SW480 (cell line): ENCODE results near the gene SNRNP35.
"Not testable (repeated sequence)": the region's sequence is repeated elsewhere in the genome, so short reads cannot be mapped to it uniquely, and the experiment has no call there.

Experiments
- DNase-seq: peaks from one replicate; pipeline ENCODE4 v3.0.0-alpha.2; 2016; ENCODE audit warnings: low spot score

SNRNP35 gene

DNA sequence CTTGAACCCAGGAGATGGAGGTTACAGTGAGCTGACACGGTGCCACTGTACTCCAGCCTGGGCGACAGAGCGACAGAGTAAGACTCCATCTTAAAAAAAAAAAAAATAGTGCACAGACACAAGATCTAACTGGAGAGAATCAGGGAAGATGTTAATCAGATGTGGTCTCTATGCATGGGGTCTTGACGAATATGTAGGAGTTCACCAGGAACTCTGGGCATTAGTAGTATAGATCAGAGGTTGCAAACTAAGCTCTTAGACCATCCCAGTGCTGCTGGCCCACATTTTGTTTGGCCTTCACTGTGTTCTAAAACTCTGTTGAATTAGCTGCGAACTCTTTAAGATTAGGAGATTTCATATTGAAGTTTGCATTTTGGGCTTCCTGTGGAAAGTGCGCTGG, 31.6 kb downstream of the SNRNP35 start:
- DNase-seq: no peak

DNA sequence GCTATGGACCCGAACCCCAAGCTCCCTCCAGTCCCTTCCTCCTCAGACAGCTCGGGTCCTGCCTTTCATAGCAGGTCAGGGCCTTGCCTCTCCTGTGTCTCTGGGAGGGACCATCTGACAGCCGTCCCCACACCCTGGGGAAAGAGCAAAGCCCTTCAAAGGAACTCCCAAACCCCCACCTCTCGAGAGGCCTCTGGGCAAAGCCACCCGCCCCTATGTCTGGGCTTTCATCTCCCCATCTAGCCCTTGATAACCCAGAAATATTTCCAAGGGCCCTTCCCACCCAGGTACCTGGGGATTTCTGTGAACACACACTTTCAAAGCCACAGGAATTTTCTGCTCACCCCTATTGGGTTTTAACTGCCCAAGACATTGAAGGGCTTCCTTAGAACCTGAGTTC, 32.1 kb downstream of the SNRNP35 start:
- no peak for DNase-seq

DNA sequence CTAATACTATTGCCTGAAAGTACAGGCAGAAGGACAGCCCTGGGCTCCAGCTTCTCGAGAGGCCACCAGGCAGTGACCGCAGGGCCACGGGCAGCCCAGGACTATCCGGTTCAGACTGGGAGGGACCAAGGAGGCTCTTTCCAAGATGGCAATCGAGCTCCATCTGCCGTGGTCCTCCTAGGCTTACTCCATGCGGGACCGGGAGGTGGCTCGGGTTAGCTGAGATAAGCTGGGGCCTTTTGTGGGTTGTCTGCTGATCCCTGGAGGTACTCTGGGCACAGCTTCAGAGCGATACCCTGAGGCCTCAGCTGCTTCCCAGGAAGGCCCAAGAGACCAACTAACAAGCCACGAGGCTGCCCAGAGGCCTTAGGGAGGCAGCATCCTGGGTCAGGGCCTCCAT, 33.1 kb downstream of the SNRNP35 start:
- DNase-seq: no peak

DNA sequence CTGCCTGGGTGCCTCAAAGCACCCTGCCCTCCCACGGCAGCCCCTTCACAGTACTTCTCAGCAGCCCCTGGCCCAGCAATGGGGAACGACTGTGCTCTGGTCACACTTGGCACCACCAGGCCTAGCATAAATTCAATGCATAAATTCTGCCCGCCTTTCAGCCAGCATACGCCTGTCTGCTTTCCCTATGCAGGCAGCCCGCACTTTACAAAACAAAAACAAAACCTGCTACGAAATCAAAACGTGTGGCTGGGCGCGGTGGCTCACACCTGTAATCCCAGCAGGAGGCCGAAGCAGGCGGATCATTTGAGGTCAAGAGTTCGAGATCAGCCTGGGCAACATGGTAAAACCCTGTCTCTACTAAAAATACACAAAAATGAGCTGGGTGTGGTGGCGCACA, 33.5 kb downstream of the SNRNP35 start:
- DNase-seq: no peak

DNA sequence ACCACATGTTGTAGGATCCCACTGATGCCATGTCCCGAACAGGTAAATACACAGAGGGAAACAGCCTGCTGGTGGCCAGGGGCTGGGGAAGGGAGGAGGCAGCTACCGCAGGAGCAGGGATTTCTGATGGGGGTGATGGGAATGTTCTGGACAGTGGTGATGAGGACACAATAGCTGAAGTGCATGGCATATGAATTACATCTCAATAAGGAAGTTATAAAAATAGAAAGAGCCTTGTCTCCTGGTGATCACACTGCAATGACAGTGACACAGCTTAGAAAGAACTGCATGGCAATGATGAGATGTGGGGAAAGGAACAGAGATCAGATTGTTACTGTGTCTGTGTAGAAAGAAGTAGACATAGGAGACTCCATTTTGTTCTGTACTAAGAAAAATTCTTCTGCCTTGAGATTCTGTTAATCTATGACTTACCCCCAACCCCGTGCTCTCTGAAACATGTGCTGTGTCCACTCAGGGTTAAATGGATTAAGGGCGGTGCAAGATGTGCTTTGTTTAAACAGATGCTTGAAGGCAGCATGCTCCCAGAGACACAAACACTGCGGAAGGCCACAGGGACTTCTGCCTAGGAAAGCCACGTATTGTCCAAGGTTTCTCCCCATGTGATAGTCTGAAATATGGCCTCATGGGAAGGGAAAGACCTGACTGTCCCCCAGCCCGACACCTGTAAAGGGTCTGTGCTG, 34.5 kb downstream of the SNRNP35 start:
- DNase-seq: not testable (repeated sequence)

DNA sequence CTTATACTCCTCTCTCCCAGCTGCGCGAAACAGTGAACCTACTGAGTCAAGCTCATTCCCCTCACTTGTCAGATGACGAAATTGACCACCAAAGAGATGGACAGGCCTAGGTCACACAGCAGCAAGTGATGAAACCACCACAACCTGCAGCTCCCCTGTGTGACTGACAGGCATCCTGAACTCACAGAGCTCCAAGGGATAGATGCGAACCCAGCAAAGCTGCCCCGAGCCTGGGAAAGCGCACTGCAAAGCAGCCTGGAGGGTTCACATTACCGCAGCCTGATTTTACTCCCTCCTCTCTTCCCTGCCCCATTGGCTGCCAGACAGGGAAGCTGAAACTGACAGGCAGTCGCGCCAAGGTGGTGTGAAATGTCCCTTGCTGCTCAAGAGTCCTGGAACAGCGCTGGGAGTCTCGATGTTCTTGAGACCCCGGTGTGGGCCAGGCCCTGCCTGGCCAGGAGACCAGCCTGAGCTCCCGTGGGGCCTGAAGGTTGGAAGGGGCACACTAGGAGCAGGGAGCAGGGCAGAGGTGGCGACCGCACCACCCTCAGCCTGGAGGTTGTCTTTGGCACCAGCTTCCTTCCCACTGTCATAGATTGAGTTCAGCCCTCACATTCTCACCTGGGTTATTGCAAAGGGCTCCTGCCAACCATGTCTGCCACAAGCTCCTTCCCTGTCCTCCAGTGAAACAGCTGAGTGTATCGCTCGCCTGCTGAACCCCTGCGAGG, 36.3 kb downstream of the SNRNP35 start:
- DNase-seq: no peak

DNA sequence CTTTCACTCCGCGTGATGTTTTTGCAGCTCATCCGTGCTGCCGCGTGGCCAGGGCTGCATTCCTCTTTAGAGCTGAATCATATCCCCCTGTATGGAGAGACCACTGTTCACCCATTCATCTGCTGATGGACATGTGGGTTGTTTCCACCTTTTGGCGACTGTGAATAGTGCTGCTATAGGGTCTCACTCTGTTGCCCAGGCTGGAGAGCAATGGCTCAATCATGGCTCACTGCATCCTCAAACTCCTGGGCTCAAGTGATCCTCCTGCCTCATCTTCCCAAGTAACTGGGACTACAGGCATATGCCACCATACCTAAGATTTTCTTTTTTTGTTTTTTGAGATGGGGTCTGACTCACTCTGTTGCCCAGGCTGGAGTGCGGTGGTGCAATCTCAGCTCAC, 39.1 kb downstream of the SNRNP35 start:
- no peak for DNase-seq

DNA sequence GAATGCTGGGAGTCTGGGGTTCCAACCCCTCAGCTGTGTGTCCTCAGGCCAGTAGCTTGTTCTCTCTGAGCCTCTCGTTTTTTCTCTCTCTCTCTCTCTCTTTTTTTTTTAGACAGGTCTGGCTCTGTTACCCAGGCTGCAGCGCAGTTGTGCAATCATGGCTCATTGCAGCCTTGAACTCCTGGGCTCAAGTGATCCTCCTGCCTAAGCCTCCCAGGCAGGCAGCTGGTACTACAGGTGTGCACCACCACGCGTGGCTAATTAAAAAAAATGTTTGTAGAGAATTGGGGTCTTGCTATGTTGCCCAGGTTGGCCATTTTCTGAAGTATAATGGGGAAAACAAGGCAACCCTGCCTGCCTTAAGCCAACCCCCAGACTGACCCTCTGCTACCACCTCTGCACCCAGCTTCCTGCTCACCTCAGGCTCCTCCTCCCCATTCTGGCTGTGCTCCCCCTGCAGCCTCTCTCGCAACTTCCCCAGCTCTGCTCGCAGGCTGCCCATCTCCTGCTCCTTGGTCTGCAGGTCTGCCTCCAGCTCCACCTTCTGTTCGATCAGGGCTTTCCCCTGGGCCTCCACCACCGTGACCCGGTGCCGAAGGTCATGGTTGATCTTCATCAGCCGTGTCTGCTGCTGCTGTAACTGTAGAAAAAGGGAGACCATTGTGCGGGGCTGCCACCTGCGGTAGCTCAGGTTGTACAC, 40.3 kb downstream of the SNRNP35 start:
- no peak for DNase-seq

DNA sequence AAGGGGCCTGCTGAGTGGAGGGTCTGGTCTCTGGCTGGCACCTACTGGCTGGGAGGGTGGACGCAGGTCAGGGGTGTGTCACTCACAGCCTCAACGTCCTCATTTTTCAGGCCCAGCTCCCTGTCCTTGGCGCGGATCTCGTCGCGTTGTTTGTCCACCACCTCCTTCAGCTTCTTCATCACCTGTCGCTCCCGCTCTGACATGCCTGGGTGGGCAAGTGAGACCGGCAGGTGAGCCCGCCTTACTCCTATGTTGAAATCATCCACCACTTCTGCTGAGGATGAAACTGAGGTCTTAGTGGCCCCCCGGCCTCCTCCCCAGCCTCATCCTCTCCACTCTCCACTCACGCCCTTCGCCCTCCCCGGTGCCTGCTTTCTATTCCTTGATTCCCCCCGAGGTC, 41.4 kb downstream of the SNRNP35 start:
- no peak for DNase-seq

DNA sequence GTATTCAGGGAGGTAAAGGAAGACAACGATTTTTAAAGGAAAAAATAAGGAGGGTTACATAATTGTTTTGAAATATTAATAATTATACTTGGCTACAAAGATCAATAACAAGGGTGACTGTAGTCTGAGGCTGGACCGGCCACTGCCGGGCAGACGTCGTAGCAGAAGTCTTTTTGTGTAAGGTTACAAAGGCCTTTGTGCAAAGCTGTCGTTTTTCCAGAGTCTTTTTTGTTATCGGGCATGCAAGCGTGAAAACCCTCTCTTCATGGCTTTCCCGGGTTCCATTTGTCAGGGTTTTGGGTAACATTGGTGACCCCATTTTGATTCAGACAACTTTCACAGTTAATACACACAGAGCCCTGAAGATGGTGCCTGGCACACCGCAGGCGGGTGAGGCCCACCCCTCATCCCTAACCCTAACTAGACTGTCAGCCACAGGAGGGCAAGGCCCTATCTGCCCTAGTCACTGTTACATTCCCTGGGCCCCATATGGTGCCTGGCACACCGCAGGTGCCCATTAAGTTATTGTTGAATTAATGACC, 44.3 kb downstream of the SNRNP35 start:
- DNase-seq: no peak

DNA sequence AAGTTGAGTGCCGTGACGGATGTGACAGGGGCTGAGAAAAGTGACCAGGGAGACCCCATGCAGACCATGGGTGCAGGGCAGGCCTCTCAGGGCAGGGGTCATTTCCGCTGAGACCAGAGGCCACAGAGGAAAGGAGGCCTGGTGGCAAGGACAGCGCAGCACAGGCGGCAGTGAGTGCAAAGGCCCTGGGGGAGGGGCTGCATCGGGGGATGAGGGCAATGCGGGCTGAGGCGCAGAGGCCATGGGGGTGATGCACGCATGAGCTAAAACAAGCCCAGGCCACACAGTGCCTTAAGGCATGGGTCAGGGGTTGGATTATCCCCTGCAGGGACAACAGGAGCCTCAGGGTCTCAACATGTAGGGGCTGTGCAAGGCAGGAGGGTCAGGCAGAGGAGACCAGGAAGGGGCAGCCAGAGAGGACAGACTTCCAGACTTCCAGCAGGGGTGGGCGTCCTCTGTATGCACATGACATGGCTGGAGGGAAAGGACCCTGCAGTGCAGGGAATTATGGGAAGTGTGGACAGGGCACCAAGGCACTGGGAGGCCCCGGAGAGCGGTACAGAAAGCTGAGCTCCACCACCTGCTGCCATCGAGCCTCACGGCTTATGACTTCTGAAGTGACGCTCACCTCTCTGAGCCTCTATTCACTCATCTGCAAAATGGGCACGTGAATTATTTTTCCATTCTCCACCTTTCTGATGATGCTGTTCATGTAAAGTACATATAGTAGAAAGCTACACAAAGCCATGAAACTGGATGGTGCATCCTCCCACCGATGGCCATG, 48.3 kb downstream of the SNRNP35 start:
- no peak for DNase-seq

DNA sequence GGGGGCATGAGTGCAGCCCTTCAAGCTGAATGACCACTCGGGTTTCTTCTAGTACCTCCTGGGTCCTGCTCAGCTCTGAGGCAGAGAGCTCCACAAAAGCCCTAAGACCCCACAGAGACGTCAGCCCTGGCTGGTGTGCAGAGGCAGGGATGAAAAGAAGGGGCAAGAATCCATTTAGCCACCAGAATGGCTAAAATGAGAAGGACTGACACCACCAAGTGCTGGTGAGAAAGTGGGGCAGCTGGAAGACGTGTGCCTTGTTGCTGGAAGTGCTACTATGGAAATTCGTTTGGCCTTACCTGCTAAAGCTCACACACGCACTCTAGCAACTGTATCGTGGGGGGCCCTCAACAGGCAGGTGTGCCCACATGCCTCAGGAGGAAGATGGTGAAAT, 48.9 kb downstream of the SNRNP35 start:
- DNase-seq: no peak

DNA sequence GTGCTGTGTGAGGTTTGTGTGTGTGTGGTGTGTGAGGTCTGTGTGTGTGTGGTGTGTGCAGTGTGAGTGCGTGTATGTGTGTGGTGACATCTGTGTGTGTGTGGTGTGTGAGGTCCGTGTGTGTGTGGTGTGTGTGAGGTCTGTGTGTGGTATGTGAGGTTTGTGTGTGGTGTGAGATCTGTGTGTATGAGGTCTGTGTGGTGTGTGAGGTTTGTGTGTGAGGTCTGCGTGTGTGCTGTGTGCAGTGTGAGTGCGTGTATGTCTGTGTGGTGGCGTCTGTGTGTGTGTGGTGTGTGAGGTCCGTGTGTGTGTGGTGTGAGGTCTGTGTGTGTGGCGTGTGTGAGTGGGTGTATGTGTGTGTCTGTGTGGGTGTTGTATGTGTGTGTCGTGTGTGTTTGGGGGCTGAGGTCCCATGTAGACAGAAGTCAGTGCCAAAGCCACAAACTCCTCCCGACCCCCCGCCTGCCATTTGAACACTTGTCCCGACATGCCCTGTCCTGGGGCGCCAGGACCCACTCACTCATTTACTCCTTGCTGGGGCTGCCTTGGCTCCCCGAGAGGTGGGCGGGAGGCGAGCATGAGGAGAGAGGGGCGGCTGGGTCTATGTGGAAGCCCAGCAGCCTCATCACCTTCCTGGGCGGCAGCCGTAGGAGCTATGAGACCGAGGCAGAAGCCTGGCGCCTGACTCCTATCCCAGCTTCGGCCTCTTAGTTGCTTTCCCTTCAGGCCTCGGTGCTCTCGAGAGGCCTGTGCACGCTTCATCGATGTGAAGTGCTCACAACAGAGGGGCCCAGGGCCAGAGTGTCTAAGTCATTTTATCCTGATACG, 55.1 kb downstream of the SNRNP35 start:
- DNase-seq: no peak

DNA sequence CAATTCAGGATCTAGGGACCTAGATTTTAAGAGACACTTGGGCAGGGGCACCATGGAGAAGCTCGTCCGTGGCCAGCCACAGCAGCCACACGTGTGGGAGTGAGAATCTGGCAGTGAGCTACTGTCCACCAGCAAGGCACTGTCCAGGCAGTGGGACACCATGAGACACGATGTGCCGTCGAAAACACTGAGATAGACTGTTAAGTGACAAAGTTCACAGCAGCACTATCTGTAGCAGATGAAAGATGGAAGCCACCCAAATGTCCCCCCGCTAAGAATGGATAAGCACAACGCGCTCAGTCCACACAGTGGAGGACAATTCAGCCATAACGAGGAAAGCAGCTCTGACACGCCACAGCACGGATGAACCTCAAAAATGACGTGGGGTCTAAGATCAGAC, 55.9 kb downstream of the SNRNP35 start:
- DNase-seq: no peak

DNA sequence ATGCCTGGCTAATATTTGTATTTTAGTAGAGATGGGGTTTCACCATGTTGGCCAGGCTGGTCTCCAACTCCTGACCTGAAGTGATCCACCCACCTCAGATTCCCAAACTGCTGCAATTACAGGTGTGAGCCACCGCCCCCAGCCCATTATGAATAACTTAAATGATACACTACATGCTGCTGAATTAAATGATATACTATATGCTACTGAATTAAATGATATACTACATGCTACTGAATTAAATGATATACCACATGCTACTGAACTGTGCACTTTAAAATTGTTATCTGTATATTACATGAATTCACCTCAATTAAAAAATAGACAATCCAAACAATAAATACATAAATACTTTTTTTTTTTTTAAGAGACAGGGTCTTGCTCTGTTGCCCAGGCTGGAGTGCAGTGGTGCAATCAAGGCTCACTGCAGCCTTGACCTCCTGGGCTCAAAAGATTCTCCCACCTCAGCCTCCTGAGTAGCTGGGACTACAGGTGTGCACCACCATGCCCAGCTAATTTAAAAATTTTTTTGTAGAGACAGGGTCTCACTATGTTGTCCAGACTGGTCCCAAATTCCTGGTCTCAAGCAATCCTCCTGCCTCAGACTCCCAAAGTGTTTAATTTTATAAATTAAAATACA, 56.8 kb downstream of the SNRNP35 start:
- not testable (repeated sequence) for DNase-seq

DNA sequence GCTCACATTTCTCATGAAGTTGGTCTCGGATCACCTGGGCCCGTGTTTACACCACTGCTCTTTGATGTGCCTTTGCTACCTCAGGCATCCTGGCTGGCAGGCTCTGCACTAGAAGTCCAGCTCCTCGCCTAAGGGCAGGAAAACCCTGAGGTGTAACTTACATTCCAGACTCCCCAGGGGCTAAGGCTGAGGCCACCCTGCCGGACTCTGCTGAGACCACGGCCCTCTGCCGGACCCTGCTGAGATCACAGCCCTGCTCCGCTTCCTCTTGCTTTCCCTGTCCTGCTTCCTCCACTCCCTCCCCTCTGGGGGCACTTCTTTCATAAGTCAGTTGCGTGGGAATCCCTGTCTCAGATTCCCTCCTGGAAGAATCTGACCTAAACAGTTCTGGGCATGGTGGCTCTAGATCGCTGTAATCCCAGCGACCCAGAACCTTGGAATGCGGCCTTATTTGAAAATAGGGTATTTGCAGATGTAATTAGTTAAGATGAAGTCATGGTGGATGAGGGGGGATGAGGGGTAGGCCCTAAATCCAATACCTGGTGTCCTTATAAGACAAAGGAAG, 58.4 kb downstream of the SNRNP35 start:
- DNase-seq: no peak
